Activated naive CD8-positive, alpha-beta T cell treated with anti-CD3 and anti-CD28 coated beads, Interleukin-2, amount 10 ng/mL, durations not matched to agents 7 days and 5 days (primary cell): ENCODE data around the gene AMBRA1. TPM values are rescaled to one million over a fixed set of nuclear protein-coding genes. Genes with fewer than 3 reads are reported as not detected.
A peak's percentile ranks its signal among the peaks of the same experiment; 100 is the strongest.

Experiments used
- ATAC-seq: fragments of 150-1000 bp; cut with Tn5 transposase; one replicate; pipeline ENCODE4 v1.10.0; 2021; ENCODE audit warnings: low read depth, moderate library complexity
- POLR2A ChIA-PET: fragments of 350-600 bp; sonication (Branson Sonifier 250); formaldehyde crosslinking; loops from one replicate; lab custom pipeline; 2021; ENCODE audit warnings: antibody characterized with exemption; lab: Charles Lee
- DNase-seq: peaks from one replicate; pipeline ENCODE4 v3.0.0; 2021
- H3K27ac Mint-ChIP-seq: one replicate; pipeline ENCODE4 v1.8.0; 2022; ENCODE audit warnings: mild to moderate bottlenecking, mixed read lengths
- H3K27me3 Mint-ChIP-seq: one replicate; pipeline ENCODE4 v1.8.0; 2022; ENCODE audit warnings: mild to moderate bottlenecking, moderate library complexity, mixed read lengths
- H3K36me3 Mint-ChIP-seq: one replicate; pipeline ENCODE4 v1.8.0; 2021; ENCODE audit warnings: mild to moderate bottlenecking, mixed read lengths
- H3K4me1 Mint-ChIP-seq: one replicate; pipeline ENCODE4 v1.8.0; 2021; ENCODE audit warnings: mixed read lengths
- H3K4me3 Mint-ChIP-seq: one replicate; pipeline ENCODE4 v1.8.0; 2022; ENCODE audit warnings: mild to moderate bottlenecking, moderate library complexity, mixed read lengths
- H3K9me3 Mint-ChIP-seq: one replicate; pipeline ENCODE4 v1.8.0; 2021; ENCODE audit warnings: mixed read lengths
- total RNA-seq, 2 experiments: library from RNA; stranded (reverse); gene quantifications; one replicate each; pipeline ENCODE4 v1.2.3, GENCODE V29; 2021

Gene AMBRA1
- total RNA-seq, 2 experiments from 2014 or later, result 39.1 to 40.5 TPM

DNA sequence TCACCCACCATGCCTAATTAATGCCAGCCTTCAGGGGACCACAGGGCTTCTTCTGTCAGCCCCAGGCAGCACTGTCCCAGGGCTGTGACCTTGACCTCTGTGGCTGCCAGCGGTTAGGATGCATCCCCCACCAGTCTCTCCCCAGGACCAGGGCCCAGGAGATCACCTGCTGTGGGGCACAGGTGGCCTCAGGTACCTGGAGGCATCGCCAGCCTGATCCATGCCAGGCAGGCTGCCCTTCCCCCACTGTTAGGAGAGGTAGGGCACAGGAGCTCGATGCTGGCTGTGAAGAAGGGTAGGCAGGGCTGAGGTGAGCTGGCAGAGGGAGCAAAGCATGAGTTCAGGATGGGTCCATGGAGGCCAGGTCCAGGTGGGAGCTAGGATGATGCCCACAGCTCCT, 229.0 kb downstream of the AMBRA1 start:
- Mint-ChIP-seq H3K36me3 (peaks cover 9% of the 10 kb centered on the region), H3K4me3 (no peak overlapping the region)
- POLR2A ChIA-PET, result interaction anchor here (0.8 to 2.4 kb wide), 3 partner anchors 12 to 19 kb away, joined by 3 to 11 read pairs (median 3); no protein-coding TSS in a partner anchor

DNA sequence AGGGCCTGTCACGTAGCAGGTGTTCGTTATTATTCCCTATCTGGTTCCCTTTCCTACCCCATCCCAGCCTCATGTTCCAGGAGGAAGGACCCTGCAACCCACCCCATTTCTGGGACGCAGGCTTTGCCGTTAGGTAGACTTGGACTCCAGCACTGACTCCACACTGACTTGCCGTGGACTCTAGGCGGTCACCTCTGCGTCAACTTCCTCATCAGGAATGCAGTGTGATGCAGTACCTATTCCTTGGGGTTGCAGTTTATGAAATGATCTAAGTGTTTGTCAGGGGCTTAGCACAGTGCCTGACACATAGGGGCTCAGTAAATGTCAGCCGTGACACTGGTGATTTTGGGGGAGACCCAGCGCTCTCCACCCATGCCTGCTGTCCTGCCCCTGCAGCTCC, 229.8 kb downstream of the AMBRA1 start:
- no peak for DNase-seq
- Mint-ChIP-seq H3K27ac (no peak overlapping the region), H3K4me1 (peaks cover 22% of the 10 kb centered on the region), H3K4me3 (no peak overlapping the region), H3K27me3 (no peaks in the 10 kb centered on the region), H3K9me3 (no peaks in the 10 kb centered on the region), H3K36me3 (peaks cover 4% of the 10 kb centered on the region)
- no peak for ATAC-seq
- POLR2A ChIA-PET, result interaction anchor here (3.9 kb wide), 1 partner anchor 12 kb away, joined by 18 read pairs; no protein-coding TSS in a partner anchor

More for the DNA sequence above, 229.0 kb downstream of the AMBRA1 start:
- ATAC-seq (no peak), DNase-seq (no peak)
- Mint-ChIP-seq H3K27ac (peak overlapping the region; percentile 2), H3K27me3 (no peaks in the 10 kb centered on the region), H3K9me3 (no peaks in the 10 kb centered on the region), H3K4me1 (peaks cover 23% of the 10 kb centered on the region)

DNA sequence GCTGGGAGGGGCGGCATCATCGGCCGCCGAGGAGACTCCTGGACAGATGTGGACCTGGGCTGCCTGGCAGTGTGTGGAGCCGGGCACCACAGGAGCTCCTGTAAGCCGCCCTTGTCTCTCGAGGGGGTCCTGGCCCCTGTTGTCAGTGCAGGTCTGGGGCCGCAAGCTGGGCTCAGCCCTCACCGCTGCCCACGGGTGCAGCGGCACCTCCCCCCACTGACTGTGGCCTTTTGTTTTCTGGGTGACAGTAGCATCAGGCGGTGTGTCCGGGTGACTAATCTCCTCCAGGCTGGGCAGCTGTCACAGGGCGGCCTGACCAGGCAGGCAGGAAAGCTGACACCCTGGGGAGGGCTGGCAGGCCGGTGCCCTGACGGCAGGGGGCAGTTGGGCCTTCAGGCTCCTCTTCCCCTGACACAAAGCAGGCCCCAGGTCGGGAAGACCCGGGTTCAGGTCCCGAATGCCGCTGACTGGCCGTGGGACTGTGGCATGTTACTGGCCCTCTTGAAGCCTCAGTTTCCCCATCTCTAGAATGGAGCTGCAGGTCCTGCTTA, 230.3 kb downstream of the AMBRA1 start:
- DNase-seq (no peak), ATAC-seq (no peak)
- POLR2A ChIA-PET, result interaction anchor here (3.9 kb wide), 1 partner anchor 11 kb away, joined by 18 read pairs; no protein-coding TSS in a partner anchor
- Mint-ChIP-seq H3K36me3 (peaks cover 3% of the 10 kb centered on the region), H3K27ac (no peak overlapping the region), H3K27me3 (no peaks in the 10 kb centered on the region), H3K4me1 (peaks cover 22% of the 10 kb centered on the region), H3K9me3 (no peaks in the 10 kb centered on the region), H3K4me3 (no peak overlapping the region)

DNA sequence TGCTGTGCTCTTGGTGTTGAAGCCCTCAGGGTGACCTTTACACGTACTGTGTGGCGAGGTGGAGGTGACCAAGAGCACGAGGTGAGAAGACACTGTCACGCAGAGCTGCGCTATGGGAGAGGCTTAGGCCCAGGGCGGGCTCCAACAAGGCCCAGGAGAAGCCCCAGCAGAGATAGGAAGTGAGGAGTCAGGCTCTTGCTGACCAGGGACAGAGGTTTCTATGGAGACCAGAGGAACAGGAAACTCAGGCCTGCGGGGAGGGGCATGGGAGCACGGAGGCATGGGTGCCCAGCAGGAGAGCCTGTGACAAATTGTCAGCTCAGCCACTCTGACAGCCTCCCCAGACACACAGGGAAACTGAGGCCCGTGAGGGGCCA, 230.8 kb downstream of the AMBRA1 start:
- peaks cover 22% of the 10 kb centered on the region for H3K4me1 Mint-ChIP-seq
- no peaks in the 10 kb centered on the region for H3K36me3 Mint-ChIP-seq
- peak overlapping the region; percentile 81 for H3K27ac Mint-ChIP-seq
- ATAC-seq, result no peak
- POLR2A ChIA-PET, result interaction anchor here (1.1 to 3.9 kb wide), 2 partner anchors 10 to 17 kb away, joined by 3 to 18 read pairs; no protein-coding TSS in a partner anchor
- no peaks in the 10 kb centered on the region for H3K27me3 Mint-ChIP-seq
- no peaks in the 10 kb centered on the region for H3K9me3 Mint-ChIP-seq
- no peak for DNase-seq
- peak overlapping the region; percentile 58 for H3K4me3 Mint-ChIP-seq

DNA sequence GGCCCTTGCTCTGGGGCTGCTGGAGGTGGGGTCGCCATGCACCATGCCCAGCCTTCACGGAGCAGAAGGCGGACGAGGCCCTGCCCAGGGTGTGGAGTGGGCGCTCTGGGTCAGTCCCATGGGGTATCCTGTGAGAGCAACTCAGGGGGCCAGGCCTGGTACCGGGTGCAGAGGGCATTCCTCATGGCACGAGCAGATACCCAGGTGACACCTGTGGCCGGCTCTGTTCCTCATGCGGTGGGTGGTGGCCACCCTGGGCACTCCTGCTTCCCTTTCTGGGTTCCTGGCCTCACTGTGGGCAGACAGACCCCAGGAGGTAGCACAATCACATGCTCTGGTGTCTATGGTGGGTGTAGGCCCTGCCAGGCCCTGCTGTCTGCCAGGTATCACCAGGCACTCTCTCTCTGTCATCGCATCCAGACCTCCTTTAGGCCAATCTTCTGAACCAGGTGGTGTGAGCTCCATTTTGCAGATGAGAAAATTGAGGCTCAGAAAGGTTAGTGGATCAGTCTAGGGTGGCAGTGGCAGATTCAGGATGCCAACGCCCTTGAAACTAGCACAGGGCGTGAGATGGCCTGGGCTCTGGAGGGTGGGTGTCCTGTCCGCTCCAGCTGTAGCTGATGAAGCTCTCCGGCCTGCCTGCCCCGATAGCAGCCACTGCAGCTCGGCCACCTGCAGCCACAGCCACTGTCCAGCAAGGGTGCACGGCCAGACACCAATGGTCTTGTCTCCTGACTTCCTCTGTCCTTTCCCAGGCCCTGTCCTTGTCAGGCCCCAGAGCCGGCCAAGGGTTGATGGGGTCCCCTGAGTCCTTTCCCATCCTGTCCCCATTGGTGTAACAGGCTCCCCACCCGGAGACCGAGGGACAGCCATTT, 231.4 kb downstream of the AMBRA1 start:
- peak overlapping the region; percentile 86 for H3K4me3 Mint-ChIP-seq
- peaks cover 25% of the 10 kb centered on the region for H3K4me1 Mint-ChIP-seq
- H3K9me3 Mint-ChIP-seq, result no peaks in the 10 kb centered on the region
- POLR2A ChIA-PET, result interaction anchor here (1.1 to 3.9 kb wide), 4 partner anchors 10 to 119 kb away, joined by 3 to 18 read pairs (median 8); no protein-coding TSS in a partner anchor
- peak overlapping the region; percentile 88 for H3K27ac Mint-ChIP-seq
- ATAC-seq (no peak), DNase-seq (no peak)
- no peaks in the 10 kb centered on the region for H3K27me3 Mint-ChIP-seq
- H3K36me3 Mint-ChIP-seq, result no peaks in the 10 kb centered on the region

DNA sequence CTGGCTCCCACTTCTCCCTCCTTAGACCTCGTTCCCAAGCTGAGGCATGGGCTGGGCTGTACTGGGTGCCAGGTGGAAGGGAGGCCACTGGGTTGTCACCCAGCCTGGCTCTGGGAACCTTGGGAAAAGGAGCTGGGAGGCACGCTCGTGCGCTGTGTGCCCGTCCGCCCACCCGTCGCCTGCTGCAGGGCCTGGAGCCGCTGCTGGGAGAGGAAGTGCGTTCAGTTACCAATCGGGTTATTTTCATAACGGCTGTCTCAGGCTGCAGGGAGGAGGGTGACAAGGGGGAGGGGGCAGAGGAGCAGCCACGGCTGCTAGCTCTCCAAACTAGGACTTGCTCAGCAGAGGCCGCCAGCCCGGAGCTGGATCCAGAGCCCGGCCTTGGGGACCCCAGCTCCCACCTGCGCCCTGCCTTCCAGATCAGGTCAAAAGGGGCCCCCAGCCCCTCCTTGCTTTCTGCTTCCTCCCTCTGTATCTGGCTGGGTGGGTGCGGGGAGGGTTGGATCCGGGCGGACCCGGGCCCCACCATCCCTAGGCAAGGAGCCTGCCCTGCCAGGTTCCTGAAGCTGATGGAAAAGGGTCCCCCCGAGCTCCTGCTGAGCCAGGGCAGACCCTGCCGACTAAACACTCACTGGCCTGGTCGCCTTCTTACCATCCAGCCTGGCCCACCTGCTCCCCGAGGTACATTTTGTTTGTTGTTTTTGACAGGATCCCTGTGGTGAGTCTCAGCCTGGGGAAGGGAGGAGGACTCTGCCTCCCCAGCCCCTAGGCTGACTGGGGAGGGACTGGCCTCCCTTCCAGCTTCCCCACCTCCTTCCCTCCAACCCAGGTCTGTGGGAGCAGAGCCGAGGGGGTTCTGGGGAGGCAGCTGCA, 232.3 kb downstream of the AMBRA1 start:
- Mint-ChIP-seq H3K36me3 (peaks cover 4% of the 10 kb centered on the region), H3K27me3 (no peaks in the 10 kb centered on the region), H3K9me3 (no peaks in the 10 kb centered on the region), H3K4me3 (peak overlapping the region; percentile 86), H3K4me1 (peaks cover 28% of the 10 kb centered on the region), H3K27ac (peak overlapping the region; percentile 88)
- POLR2A ChIA-PET, result interaction anchor here (0.7 to 3.9 kb wide), 7 partner anchors 9 to 339 kb away, joined by 3 to 18 read pairs (median 3); partner anchors contain the start of genes ARHGAP1, DGKZ and ZNF408
- DNase-seq (peak; percentile 66), ATAC-seq (peak; percentile 93)

DNA sequence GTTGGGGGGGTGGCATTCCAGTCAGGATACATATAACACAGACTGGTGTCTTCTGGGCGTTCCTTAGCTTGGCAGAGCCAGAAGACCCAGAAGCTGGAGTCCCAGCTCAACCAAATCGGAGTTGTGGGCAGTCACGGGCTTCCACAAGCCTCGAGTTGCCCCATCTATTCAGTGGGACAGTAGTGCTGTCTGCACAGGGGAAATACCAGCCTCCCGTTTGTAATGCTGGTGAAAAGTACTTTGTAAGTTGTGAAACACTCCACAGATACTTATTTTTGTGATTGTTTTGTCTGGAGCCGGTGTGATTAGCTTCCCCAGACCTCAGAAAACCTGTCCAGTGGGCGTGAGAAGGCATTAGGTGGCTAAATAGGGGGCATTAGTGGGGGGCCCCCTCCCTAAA, 232.9 kb downstream of the AMBRA1 start:
- ATAC-seq (no peak), DNase-seq (no peak)
- H3K36me3 Mint-ChIP-seq, result peaks cover 8% of the 10 kb centered on the region
- no peaks in the 10 kb centered on the region for H3K9me3 Mint-ChIP-seq
- H3K27ac Mint-ChIP-seq, result peak overlapping the region; percentile 88
- H3K27me3 Mint-ChIP-seq, result no peaks in the 10 kb centered on the region
- H3K4me1 Mint-ChIP-seq, result peaks cover 31% of the 10 kb centered on the region
- POLR2A ChIA-PET, result interaction anchor here (0.9 to 3.9 kb wide), 6 partner anchors 8 to 339 kb away, joined by 3 to 18 read pairs (median 4); partner anchors contain the start of genes ARHGAP1, DGKZ and ZNF408
- peak overlapping the region; percentile 86 for H3K4me3 Mint-ChIP-seq

DNA sequence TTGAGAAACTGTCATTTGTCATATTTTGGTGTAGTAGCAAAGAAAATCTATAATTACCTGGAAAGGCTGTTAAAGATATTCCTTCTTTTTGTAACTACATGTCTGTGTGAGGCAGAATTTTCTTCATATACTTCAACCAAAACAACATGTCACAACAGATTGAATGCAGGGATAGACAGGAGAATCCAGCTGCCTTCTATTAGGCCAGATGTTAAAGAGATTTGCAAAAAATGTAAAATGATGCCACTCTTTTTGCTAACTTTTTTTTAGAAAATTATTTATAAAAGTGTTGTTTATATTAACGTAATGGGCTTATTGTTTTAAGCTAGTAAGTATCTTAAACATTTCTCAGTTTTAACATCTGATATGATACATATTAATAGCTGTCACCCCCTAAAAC, 233.9 kb downstream of the AMBRA1 start:
- Mint-ChIP-seq H3K9me3 (no peaks in the 10 kb centered on the region), H3K27me3 (no peaks in the 10 kb centered on the region)
- ATAC-seq, result no peak

DNA sequence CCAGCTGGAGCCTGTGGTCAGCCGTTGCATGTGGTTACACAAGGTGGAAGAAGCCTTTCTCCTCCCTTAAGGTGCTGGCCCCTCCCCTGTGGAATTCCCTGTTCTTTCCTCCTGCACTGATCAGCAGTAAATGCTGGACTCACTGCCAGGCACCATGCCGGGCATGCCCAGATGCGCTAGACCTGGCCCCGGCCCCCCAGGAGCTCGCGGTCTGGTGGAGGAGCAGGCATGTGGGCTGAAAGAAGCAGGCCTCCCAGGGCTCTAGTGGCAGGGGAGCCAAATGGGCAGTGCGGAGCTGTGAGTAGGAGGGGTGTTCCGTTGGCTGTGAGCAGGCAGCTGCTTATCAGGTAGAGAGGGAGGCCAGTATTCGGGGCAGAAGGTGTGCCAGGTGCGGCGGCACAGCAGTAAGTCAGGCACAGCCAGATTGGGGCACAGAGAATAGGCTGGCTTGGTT, 236.3 kb downstream of the AMBRA1 start:
- Mint-ChIP-seq H3K27ac (peak overlapping the region; percentile 68), H3K27me3 (no peaks in the 10 kb centered on the region), H3K4me1 (peaks cover 41% of the 10 kb centered on the region), H3K36me3 (peaks cover 10% of the 10 kb centered on the region), H3K9me3 (no peaks in the 10 kb centered on the region), H3K4me3 (no peak overlapping the region)
- no peak for ATAC-seq
- POLR2A ChIA-PET, result interaction anchor here (1.5 kb wide), 1 partner anchor 10 kb away, joined by 3 read pairs; the partner anchor contains the start of gene DGKZ
- DNase-seq, result no peak

More for the DNA sequence above, 233.9 kb downstream of the AMBRA1 start:
- Mint-ChIP-seq H3K27ac (no peak overlapping the region), H3K4me1 (peaks cover 29% of the 10 kb centered on the region), H3K36me3 (peaks cover 8% of the 10 kb centered on the region), H3K4me3 (no peak overlapping the region)
- DNase-seq, result no peak
- POLR2A ChIA-PET, result interaction anchor here (2.9 to 3.9 kb wide), 2 partner anchors 7 to 11 kb away, joined by 13 to 18 read pairs; no protein-coding TSS in a partner anchor

DNA sequence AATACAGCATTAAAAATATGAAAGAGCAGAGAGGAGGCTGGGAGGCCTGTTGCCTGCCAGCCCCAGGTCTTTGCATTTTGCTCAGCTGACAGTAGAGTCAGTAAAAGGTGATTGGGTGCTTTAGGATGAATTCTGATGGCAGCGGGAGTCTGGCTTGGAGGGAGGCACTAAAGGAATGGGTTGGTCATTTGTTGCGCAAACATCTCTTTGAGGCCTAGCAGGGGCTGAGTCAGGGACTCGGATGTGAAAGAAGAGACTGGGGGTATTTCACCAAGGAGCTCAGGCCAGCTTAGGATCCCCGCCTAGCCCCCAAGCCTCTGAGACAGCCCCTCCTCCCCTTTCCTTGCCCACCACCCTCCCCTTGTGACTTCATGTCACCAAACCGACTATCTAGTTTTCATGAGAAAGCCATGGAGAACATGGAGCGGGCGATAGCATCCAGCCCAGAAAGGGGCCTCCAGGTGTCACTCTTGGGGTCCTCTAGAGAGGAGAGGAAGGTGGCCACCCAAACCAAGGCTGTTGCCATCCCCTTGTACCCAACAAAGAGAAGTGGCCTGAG, 236.8 kb downstream of the AMBRA1 start:
- no peaks in the 10 kb centered on the region for H3K9me3 Mint-ChIP-seq
- H3K4me1 Mint-ChIP-seq, result peaks cover 39% of the 10 kb centered on the region
- POLR2A ChIA-PET, result interaction anchor here (1.5 kb wide), 1 partner anchor 10 kb away, joined by 3 read pairs; the partner anchor contains the start of gene DGKZ
- H3K4me3 Mint-ChIP-seq, result no peak overlapping the region
- no peak for ATAC-seq
- DNase-seq, result no peak
- peak overlapping the region; percentile 28 for H3K27ac Mint-ChIP-seq
- H3K36me3 Mint-ChIP-seq, result peaks cover 10% of the 10 kb centered on the region
- H3K27me3 Mint-ChIP-seq, result no peaks in the 10 kb centered on the region

DNA sequence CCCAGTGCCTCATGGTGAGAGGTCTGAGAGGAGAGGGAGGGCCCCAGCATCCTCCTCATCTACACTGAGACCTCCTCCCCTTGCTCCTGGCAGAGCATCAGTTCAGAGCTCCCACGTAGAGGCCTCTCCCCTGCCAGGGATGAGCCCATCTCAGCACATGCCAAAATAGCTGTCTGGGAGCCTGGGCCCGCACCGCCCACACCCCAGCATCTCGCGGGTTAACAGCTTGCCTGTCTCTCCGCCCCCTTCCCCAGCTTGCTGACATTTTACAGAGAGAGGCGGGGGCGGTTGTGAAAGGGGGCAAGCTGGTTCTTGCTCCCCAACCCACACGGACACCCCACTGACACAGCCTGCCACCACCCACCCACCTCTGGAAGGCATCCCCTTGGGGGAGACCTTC, 240.1 kb downstream of the AMBRA1 start:
- ATAC-seq (no peak), DNase-seq (no peak)
- Mint-ChIP-seq H3K36me3 (peaks cover 10% of the 10 kb centered on the region), H3K4me1 (peaks cover 62% of the 10 kb centered on the region), H3K4me3 (peak overlapping the region; percentile 6), H3K27me3 (no peaks in the 10 kb centered on the region), H3K27ac (peak overlapping the region; percentile 21), H3K9me3 (no peaks in the 10 kb centered on the region)
- POLR2A ChIA-PET, result interaction anchor here (0.7 to 3.3 kb wide), 3 partner anchors 8 to 21 kb away, joined by 3 to 18 read pairs (median 5); no protein-coding TSS in a partner anchor
